ENCODE results near the gene NPSR1.
"Not testable (repeated sequence)": the region's sequence is repeated elsewhere in the genome, so short reads cannot be mapped to it uniquely, and the experiment has no call there.

NPSR1 gene

GRCh38 chr7:34835901-34836600, 178.0 kb downstream of the NPSR1 start:
- no peak for DNase-seq (ENCODE audit: low read depth in 2 of 2)

GRCh38 chr7:34837316-34837715, 179.3 kb downstream of the NPSR1 start:
- no peak for DNase-seq (ENCODE audit: low read depth in 2 of 2)

GRCh38 chr7:34837801-34838201, 179.8 kb downstream of the NPSR1 start:
- DNase-seq (ENCODE audit: low read depth in 2 of 2) = no peak

- DNase-seq (ENCODE audit: low read depth in 2 of 2) = no peak
Observed at GRCh38 chr7:34838329-34838728, 180.3 kb downstream of the NPSR1 start.

GRCh38 chr7:34839645-34840044, 181.6 kb downstream of the NPSR1 start:
- no peak for DNase-seq (ENCODE audit: low read depth in 2 of 2)

GRCh38 chr7:34840176-34840785, 182.3 kb downstream of the NPSR1 start:
- DNase-seq (ENCODE audit: low read depth in 2 of 2) = no peak

GRCh38 chr7:34841326-34841725, 183.3 kb downstream of the NPSR1 start:
- DNase-seq (ENCODE audit: low read depth in 2 of 2) = no peak

GRCh38 chr7:34842782-34843181, 184.8 kb downstream of the NPSR1 start:
- DNase-seq (ENCODE audit: low read depth in 2 of 2) = no peak

- DNase-seq (ENCODE audit: low read depth in 2 of 2) = no peak
Observed at GRCh38 chr7:34844406-34844805, 186.4 kb downstream of the NPSR1 start.

- DNase-seq (ENCODE audit: low read depth in 2 of 2) = no peak
Observed at GRCh38 chr7:34844936-34845665, 187.1 kb downstream of the NPSR1 start.

GRCh38 chr7:34845666-34846361, 187.8 kb downstream of the NPSR1 start:
- no peak for DNase-seq (ENCODE audit: low read depth in 2 of 2)

- no peak for DNase-seq (ENCODE audit: low read depth in 2 of 2)
Observed at GRCh38 chr7:34846976-34847375, 189.0 kb downstream of the NPSR1 start.

- DNase-seq (ENCODE audit: low read depth in 2 of 2) = no peak
Observed at GRCh38 chr7:34848670-34849069, 190.7 kb downstream of the NPSR1 start.

- DNase-seq (ENCODE audit: low read depth in 2 of 2) = no peak
Observed at GRCh38 chr7:34849163-34849960, 191.3 kb downstream of the NPSR1 start.

- DNase-seq (ENCODE audit: low read depth in 2 of 2) = no peak
Observed at GRCh38 chr7:34849986-34850385, 192.0 kb downstream of the NPSR1 start.

GRCh38 chr7:34850681-34851080, 192.7 kb downstream of the NPSR1 start:
- no peak for DNase-seq (ENCODE audit: low read depth in 2 of 2)

GRCh38 chr7:34851431-34851830, 193.4 kb downstream of the NPSR1 start:
- DNase-seq (ENCODE audit: low read depth in 2 of 2) = no peak

GRCh38 chr7:34858444-34858843, 200.4 kb downstream of the NPSR1 start:
- not testable (repeated sequence) for DNase-seq (ENCODE audit: low read depth in 2 of 2)

- not testable (repeated sequence) for DNase-seq (ENCODE audit: low read depth in 2 of 2)
Observed at GRCh38 chr7:34859281-34859680, 201.3 kb downstream of the NPSR1 start.

- not testable (repeated sequence) for DNase-seq (ENCODE audit: low read depth in 2 of 2)
Observed at GRCh38 chr7:34866222-34866621, 208.2 kb downstream of the NPSR1 start.

- DNase-seq (ENCODE audit: low read depth in 2 of 2) = not testable (repeated sequence)
Observed at GRCh38 chr7:34867341-34867740, 209.3 kb downstream of the NPSR1 start.
